Aortic smooth muscle cell (primary cell): ENCODE results near the gene ZNF468. TPM values are rescaled to one million over a fixed set of nuclear protein-coding genes. Genes with fewer than 3 reads are reported as not detected.

Experiments used
- total RNA-seq: library from RNA; depleted of rRNA; stranded (reverse); fragments of >200 nt; gene quantifications from 2 replicates; pipeline ENCODE4 v1.2.3, GENCODE V29; 2014

The ZNF468 gene
- 14.8 and 21.0 TPM in 2 replicates for total RNA-seq

GRCh38 chr19:52857378-52858191 lies at the start of gene ZNF468:
Gene ZNF468, minus strand, starts transcription at chr19:52857619. Its CDS starts 3,347 bp downstream, at chr19:52854272.

GRCh38 chr19:52897138-52897935 lies 39.9 kb upstream of the ZNF468 start, which contains the start of gene ZNF320:
Gene ZNF320, minus strand, starts transcription at chr19:52897635. Its CDS starts 7,380 bp downstream, at chr19:52890255.

GRCh38 chr19:52821204-52821960 lies 36.0 kb downstream of the ZNF468 start, which contains the start of gene ZNF28:
Gene ZNF28, minus strand, starts transcription at chr19:52821633. Its CDS starts 3,675 bp downstream, at chr19:52817958.

Other genes starting within 250 kb of the ZNF468 start
- gene ZNF83, start 219.3 kb downstream of the ZNF468 start, total RNA-seq, result 68.5 and 70.8 TPM in 2 replicates
- 11.3 and 11.6 TPM in 2 replicates for gene ZNF611, start 122.6 kb downstream of the ZNF468 start, total RNA-seq
- gene ZNF600, start 70.8 kb downstream of the ZNF468 start, total RNA-seq, result 2.2 and 2.6 TPM in 2 replicates
- 12.2 and 16.2 TPM in 2 replicates for gene ZNF28, start 36.0 kb downstream of the ZNF468 start, total RNA-seq
- 7.7 and 9.7 TPM in 2 replicates for gene ZNF320, start 40.0 kb upstream of the ZNF468 start, total RNA-seq
- 3.5 and 5.2 TPM in 2 replicates for gene ZNF888, start 65.8 kb upstream of the ZNF468 start, total RNA-seq
- 7.2 and 9.8 TPM in 2 replicates for gene ZNF816, start 105.3 kb upstream of the ZNF468 start, total RNA-seq
- gene ERVV-1, start 156.3 kb upstream of the ZNF468 start, total RNA-seq, result not detected in 2 replicates
- not detected in 2 replicates for gene ERVV-2, start 187.1 kb upstream of the ZNF468 start, total RNA-seq
- 21.3 and 23.1 TPM in 2 replicates for gene ZNF160, start 245.8 kb upstream of the ZNF468 start, total RNA-seq